ENCODE results near the gene HOPX. TPM values are rescaled to one million over a fixed set of nuclear protein-coding genes. Genes with fewer than 3 reads are reported as not detected.
"Not testable (repeated sequence)": the region's sequence is repeated elsewhere in the genome, so short reads cannot be mapped to it uniquely, and the experiment has no call there.

HOPX gene
- total RNA-seq, 1 donor from 2014 or later: not detected

DNA sequence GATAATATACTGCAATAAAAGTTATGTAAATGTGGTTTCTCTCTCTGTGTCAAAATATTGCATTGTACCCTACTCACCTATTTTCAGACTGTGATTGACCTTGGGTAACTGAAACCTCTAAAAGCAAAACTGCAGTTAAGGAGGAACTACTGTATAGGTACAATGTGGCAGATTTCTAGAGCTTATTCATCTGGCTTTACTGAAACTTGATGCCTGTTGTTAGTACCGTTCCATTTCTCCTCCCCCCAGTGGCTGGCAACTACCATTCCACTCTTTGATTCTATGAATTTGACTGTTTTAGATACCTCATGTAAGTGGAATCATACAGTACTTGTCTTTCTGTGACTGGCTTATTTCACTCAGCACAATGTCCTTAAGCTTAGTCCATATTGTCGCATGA is 61.9 kb downstream of the HOPX start:
- no peak overlapping the region for H3K4me3 ChIP-seq (ENCODE audit: low read depth, low read length)
- TF ChIP-seq, protein P1, sequence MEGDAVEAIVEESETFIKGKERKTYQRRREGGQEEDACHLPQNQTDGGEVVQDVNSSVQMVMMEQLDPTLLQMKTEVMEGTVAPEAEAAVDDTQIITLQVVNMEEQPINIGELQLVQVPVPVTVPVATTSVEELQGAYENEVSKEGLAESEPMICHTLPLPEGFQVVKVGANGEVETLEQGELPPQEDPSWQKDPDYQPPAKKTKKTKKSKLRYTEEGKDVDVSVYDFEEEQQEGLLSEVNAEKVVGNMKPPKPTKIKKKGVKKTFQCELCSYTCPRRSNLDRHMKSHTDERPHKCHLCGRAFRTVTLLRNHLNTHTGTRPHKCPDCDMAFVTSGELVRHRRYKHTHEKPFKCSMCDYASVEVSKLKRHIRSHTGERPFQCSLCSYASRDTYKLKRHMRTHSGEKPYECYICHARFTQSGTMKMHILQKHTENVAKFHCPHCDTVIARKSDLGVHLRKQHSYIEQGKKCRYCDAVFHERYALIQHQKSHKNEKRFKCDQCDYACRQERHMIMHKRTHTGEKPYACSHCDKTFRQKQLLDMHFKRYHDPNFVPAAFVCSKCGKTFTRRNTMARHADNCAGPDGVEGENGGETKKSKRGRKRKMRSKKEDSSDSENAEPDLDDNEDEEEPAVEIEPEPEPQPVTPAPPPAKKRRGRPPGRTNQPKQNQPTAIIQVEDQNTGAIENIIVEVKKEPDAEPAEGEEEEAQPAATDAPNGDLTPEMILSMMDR (conservative IDR thresholded peaks at IDR 0.05; ENCODE audit: low read depth, low read length): peak; percentile 26
- DNase-seq (ENCODE audit: low read depth): no peak

DNA sequence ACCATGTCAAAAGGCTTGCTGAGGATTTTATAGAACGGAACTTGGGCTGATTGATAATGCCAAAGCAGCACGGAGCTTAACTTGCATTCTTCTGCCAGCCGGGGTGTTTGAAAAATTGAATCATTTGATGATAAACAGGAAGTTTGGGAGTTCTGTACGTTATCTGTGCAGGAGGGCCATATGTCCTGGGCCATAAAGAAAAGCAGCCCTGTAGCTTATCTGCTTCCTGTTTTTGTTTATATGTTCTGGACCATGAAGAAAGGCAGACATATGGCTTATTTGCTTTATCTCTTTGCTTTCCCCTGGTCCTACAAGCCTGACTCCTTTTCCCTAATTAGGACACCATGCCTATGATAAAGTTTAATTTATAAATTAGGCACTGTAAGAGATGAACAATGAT is 62.4 kb downstream of the HOPX start:
- no peak for DNase-seq (ENCODE audit: low read depth)
- no peak overlapping the region for H3K4me3 ChIP-seq (ENCODE audit: low read depth, low read length)
- TF ChIP-seq, protein P1 (conservative IDR thresholded peaks at IDR 0.05; ENCODE audit: low read depth, low read length): no peak

DNA sequence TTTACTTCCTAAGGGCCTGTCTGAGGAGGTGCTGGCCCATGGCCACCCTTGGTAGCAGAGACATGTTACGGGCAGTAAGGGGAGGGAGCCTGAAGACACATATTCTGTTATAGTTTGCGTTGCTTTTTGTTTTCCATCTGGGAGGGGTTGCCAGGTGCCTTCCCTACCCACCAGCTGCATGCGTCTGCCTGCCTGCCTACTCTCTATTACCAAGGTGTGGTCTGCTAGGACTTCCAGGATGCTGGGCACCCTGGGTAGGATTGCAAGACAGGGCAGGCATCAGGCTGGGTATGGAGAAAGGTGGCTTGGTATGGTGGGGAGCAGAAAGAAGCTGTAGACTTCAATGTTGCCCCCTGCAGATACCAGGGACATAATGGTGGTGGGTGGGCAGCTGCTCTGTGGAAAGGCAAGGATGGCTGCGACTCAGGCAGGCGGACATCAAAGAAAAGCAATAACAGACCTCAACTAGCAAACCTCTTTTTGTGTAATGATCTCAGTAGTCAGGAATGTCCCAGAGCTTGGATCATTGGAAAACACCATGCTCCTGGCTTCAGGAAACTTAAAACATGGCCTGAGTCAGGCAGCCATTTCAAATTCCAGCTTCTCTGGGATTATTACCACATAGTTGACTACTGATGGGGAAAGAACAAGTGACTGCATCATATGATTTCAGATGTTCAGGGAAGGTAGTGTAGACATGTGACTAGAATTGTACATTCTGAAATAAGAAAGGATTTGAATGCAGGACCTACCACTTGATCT is 67.8 kb downstream of the HOPX start:
- TF ChIP-seq, protein P1 (conservative IDR thresholded peaks at IDR 0.05; ENCODE audit: low read depth, low read length): no peak
- H3K4me3 ChIP-seq (ENCODE audit: low read depth, low read length): no peak overlapping the region
- DNase-seq (ENCODE audit: low read depth): peak; percentile 98

DNA sequence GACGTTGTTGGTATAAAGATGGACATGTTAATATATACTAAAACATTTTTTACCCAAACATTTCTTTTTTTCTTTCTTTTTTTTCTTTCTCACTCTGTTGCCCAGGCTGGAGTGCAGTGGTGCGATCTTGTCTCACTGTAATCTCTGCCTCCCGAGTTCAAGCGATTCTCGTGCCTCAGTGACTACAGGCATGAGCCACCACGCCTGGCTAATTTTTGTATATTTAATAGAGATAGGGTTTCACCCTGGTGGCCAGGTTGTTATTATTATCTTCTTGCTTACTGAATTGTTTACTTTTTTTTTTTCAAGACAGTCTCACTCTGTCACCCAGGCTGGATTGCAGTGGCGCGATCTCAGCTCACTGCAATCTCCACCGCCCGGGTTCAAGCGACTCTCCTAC is 68.8 kb downstream of the HOPX start:
- TF ChIP-seq, protein P1 (conservative IDR thresholded peaks at IDR 0.05; ENCODE audit: low read depth, low read length): no peak
- no peak overlapping the region for H3K4me3 ChIP-seq (ENCODE audit: low read depth, low read length)
- DNase-seq (ENCODE audit: low read depth): no peak

DNA sequence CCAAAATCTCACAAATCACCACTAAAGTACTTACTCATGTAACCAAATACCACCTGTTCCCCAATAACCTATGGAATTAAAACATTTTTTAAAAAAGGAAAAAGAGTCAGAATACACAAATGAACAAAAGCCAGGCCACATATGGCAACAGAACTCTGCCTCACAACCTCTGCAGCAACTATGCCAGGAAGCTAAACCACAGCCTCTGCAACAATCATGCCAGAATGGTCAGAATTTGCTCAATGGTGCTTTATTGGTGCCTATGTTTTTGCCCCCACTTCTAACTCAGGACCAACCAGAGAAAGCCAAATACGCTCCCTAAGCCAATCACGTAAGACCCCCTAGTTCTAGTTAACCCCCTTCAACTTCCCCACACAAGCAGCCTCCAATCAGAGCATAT is 69.6 kb downstream of the HOPX start:
- H3K4me3 ChIP-seq (ENCODE audit: low read depth, low read length): no peak overlapping the region
- no peak for DNase-seq (ENCODE audit: low read depth)
- TF ChIP-seq, protein P1 (conservative IDR thresholded peaks at IDR 0.05; ENCODE audit: low read depth, low read length): no peak

DNA sequence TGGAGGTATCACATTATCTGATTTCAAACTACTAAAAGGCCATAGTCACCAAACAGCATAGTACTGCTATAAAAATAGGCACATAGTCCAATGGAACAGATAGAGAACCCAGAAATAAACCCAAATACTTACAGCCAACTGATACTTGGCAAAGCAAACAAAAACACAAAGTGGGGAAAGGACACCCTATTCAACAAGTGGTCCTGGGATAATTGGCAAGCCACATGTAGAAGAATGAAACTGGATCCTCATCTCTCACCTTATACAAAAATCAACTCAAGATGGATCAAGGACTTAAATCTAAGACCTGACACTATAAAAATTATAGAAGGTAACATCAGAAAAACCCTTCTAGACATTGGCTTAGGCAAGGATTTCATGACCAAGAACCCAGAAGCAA is 70.9 kb downstream of the HOPX start:
- H3K4me3 ChIP-seq (ENCODE audit: low read depth, low read length); DNase-seq (ENCODE audit: low read depth): not testable (repeated sequence)

DNA sequence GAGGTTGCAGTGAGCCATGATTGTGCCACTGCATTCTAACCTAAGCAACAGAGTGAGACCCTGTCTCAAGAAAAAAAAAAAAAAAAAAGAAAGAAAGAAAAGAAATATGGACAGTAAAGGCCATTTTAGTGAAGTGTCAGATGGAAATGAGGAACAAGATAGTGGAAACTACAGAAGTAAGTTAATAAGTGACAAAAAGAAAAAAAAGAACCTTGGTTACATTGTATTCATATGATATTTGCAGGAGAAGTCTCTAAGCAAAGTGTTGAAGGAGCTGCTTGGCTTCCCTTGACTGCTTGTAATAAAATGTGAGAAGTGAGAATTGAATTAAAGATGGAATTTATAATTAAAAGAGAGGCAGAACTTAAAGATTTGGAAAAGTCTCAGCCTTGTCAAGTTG is 73.2 kb downstream of the HOPX start:
- TF ChIP-seq, protein P1 (conservative IDR thresholded peaks at IDR 0.05; ENCODE audit: low read depth, low read length): no peak
- DNase-seq (ENCODE audit: low read depth): no peak
- no peak overlapping the region for H3K4me3 ChIP-seq (ENCODE audit: low read depth, low read length)

Measured in epithelial cell of proximal tubule (primary cell).